Activated T-helper 1 cell treated with anti-CD3 and anti-CD28 coated beads, Interleukin-12 subunit alpha, Interleukin-12 subunit beta, Interleukin-2, Interleukin-4 antibody, amounts not matched to agents 30 ng/mL and 10 ng/mL and 1 ng/mL, durations not matched to agents 14 hours and 24 hours and 36 hours (primary cell): ENCODE data around the gene PRPF8. TPM values are rescaled to one million over a fixed set of nuclear protein-coding genes. Genes with fewer than 3 reads are reported as not detected.
A peak's percentile ranks its signal among the peaks of the same experiment; 100 is the strongest.

ENCODE experiments used
- DNase-seq: peaks from one replicate; pipeline ENCODE4 v3.0.0; 2021; ENCODE audit warnings: low spot score
- H3K27ac Mint-ChIP-seq: one replicate; pipeline ENCODE4 v1.8.0; 2021; ENCODE audit warnings: mild to moderate bottlenecking, mixed read lengths
- H3K27me3 Mint-ChIP-seq: one replicate; pipeline ENCODE4 v1.8.0; 2022; ENCODE audit warnings: mild to moderate bottlenecking, moderate library complexity, mixed read lengths; ENCODE audit not compliant: insufficient read depth
- H3K36me3 Mint-ChIP-seq: one replicate; pipeline ENCODE4 v1.8.0; 2021; ENCODE audit warnings: low read depth, mixed read lengths
- H3K4me1 Mint-ChIP-seq: one replicate; pipeline ENCODE4 v1.8.0; 2021; ENCODE audit warnings: low read depth, mixed read lengths
- H3K4me3 Mint-ChIP-seq: one replicate; pipeline ENCODE4 v1.8.0; 2021; ENCODE audit warnings: mild to moderate bottlenecking, moderate library complexity, mixed read lengths
- H3K9me3 Mint-ChIP-seq: one replicate; pipeline ENCODE4 v1.8.0; 2021; ENCODE audit warnings: mixed read lengths
- intact Hi-C: fragments of 100-400 bp; cut with micrococcal nuclease; formaldehyde crosslinking; loops from one replicate; pipeline ENCODE4 v1.15.1; 2024
- total RNA-seq: library from RNA; stranded (reverse); gene quantifications from 2 replicates; pipeline ENCODE4 v1.2.3, GENCODE V29; 2022

Gene PRPF8
- total RNA-seq, 1 donor from 2014 or later = 410 TPM

DNA sequence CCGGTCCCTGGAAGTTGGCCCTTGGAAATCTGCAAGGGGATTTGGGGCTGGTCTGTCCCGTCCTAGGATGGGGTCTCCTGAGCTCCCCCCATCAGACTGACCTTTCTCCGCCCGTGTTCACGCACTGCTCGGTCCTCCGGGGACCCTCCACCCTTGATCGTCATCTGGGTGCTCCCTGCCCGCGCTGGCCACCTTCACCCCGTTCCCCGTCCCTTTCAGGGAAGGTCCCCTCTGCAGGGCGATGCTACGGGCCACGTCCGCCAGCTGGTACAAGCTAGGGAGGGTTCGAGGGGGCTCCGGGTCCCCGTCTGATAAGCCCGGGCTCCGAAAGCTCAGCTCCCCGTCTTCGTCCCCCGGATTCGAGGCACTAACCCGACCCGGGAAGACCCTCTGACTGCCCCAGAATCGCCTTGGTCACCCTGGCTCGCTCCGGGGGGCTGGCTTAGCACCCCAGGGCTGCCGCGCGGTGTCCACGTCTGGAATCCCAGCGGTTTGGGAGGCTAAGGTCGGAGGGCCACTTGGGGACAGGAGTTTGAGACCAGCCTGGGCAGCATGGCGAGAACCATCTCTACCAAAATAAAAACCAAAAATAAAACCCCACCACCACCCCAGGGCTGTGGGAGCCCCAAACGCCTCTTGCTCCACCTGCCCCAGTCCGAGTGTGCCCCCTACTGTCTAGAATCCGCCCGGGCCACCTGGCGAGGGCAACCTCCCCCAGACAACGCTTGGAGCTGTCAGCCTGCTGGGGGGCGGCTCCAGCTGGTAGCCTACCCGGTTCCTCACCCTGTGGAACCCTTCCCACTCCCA, 55.0 kb downstream of the PRPF8 start:
- H3K27ac Mint-ChIP-seq = peak overlapping the region; percentile 86
- peak overlapping the region; percentile 78 for H3K4me3 Mint-ChIP-seq
- H3K9me3 Mint-ChIP-seq = no peaks in the 10 kb centered on the region
- H3K4me1 Mint-ChIP-seq = peaks cover 16% of the 10 kb centered on the region
- intact Hi-C loops = loop anchor here (1.0 to 5.0 kb wide), 3 partner anchors 55 to 372 kb away; no protein-coding TSS in a partner anchor
- no peaks in the 10 kb centered on the region for H3K36me3 Mint-ChIP-seq
- peaks cover 38% of the 10 kb centered on the region for H3K27me3 Mint-ChIP-seq
- peak; percentile 62 for DNase-seq

DNA sequence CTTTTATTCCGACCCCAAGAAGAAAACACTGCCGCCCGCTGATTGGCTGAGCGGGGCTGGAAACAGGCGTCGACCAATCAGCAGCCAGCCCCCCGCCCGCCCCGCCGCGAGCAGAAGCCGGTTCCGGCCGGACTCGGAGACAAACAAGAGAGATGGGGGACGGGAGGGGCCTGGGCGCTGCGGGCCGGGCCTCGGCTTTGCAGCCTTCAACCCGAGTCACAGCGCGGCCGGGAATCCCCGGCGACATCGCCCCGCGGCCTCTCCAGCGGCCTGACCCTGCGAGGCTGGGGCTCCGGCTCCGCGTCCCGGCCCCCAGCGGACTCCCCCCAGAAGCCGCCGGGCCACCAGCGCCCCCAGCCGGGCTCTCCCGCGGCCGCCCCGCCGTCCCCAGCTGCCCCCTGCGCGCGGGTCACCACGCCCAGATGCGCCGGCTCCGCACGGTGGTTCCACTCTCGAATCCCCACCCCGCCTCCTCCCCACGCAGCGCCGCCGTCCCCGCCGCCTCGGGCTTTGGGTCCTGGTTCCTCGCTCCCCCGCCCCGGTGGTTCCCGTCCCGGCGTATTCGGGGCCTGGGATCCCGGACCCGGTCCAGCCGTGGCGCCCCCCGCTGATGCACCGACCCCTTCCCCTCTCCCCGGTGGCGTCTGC, 55.7 kb downstream of the PRPF8 start:
- peaks cover 16% of the 10 kb centered on the region for H3K4me1 Mint-ChIP-seq
- peak overlapping the region; percentile 90 for H3K4me3 Mint-ChIP-seq
- DNase-seq = peak; percentile 80
- no peaks in the 10 kb centered on the region for H3K36me3 Mint-ChIP-seq
- H3K9me3 Mint-ChIP-seq = no peaks in the 10 kb centered on the region
- intact Hi-C loops = loop anchor here (1.0 to 5.0 kb wide), 5 partner anchors 20 to 262 kb away; partner anchors contain the start of genes PITPNA and RILP
- peak overlapping the region; percentile 90 for H3K27ac Mint-ChIP-seq
- H3K27me3 Mint-ChIP-seq = peaks cover 38% of the 10 kb centered on the region

DNA sequence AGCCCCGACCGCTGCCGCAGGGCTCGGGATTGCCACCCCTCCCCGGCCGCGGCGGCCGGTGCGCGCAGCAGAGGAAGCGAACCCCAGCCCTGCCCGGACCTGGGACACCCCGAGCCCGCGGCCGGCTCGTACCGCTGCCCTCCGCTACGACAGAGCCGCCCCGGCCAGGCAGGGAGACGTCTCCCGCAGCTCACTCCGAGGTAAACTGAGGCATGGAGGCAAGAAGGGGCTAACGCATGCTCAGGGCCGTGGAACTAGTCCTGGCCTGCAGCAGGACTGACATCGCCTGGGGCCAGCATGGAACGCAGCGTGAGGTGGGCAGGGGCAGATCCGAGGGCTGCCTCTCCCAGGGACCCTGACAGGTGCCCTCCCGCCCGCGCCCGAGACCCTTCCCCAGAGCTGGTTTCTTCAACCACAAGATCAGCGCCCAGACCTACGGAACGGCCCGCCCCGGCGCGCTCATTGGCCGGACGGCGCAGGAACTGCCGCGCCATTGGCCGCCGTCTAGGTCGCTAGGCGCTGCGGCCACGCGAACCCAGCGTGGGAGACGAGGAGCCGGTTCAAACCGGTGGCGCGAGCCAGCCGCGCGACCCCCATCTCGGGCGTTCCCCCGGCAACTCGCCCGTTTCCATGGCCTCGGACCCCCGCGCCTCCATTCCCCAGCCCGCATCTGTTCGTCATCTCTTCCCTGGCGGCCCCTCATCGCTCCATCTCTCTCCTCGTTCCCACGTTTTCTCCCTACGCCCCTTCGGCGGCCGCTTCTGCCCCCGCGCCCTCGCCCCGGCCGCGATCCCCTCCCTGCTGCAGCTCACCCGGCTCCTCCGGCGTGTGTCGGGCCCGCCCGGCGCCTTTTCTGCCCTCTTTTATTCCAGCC, 56.4 kb downstream of the PRPF8 start, which contains the start of gene SLC43A2:
TSS of gene SLC43A2 (minus strand) at position 853 of the 874 bp plus-strand sequence. CDS start 960 bp downstream, outside the sequence.
- Mint-ChIP-seq H3K27me3 (peaks cover 36% of the 10 kb centered on the region), H3K4me1 (peaks cover 16% of the 10 kb centered on the region), H3K9me3 (no peaks in the 10 kb centered on the region), H3K36me3 (no peaks in the 10 kb centered on the region), H3K27ac (peak within 1 kb of the TSS; percentile 90), H3K4me3 (peak within 1 kb of the TSS; percentile 90)
- intact Hi-C loops = loop anchor here (1.0 to 5.0 kb wide), 5 partner anchors 21 to 261 kb away; partner anchors contain the start of genes PITPNA and RILP
- peak; percentile 75 for DNase-seq

DNA sequence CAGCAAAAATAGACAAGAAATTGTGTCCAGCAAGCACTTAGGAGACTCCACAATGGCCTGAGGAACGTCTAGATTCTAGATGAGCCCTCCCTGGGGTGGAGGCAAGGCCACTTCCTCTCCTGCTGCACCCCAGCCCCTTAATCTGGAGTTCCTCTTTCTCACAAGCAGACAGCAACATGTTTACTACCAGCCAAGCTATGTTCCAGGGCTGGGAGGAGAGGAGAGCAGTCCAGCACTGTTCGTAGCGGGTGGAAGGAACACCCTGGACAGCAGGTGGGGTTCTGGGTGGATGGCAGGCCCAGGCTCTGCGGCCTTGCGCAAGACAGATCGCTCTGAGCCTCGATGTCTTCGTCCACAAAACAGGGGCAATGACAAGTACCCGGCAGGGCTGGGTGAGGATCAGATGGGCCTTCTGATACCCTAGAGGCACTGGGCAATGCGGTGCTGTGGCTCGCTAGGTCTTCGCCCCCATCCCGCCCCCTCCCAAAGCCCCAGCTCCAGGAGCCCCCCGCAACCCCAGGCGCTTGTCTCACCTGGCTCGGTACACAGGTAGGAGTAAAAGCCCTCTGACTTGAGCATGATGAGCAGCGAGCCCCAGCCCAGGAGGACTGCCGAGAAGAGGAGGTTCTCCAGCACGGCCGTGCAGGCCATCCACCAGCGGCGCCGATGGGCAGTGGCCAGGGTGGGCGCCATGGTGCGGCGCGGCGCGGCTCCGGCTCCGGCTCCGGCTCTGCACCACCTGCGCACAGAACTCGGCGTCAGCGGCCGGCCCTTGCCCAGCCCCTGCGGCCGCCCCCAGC, 57.3 kb downstream of the PRPF8 start:
- Mint-ChIP-seq H3K4me1 (peaks cover 16% of the 10 kb centered on the region), H3K9me3 (no peaks in the 10 kb centered on the region), H3K4me3 (peak overlapping the region; percentile 61), H3K27ac (no peak overlapping the region), H3K36me3 (no peaks in the 10 kb centered on the region), H3K27me3 (peaks cover 36% of the 10 kb centered on the region)
- intact Hi-C loops = loop anchor here (5.0 kb wide), 1 partner anchor 260 kb away; no protein-coding TSS in a partner anchor
- no peak for DNase-seq

DNA sequence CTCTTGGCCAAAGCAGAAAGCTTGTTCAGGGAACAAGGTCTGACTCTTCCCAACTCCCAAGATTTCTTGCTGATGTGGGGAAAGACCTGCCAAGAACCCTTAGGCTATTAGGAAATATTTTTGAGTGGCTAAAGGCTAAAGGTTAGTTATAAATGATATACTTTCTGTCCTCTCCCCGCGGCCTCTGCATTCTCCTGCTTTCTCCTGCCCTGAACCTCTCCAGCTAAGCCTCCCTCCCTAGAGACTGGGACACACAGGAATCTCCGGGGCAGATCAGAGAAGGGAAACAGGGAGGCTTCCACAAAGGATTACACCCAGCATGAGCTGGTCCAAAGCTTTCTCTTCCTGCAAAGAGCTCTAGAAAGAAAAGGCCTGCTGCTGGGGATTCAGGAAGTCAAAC, 58.3 kb downstream of the PRPF8 start:
- intact Hi-C loops = loop anchor here (5.0 kb wide), 1 partner anchor 259 kb away; no protein-coding TSS in a partner anchor
- no peak for DNase-seq
- Mint-ChIP-seq H3K9me3 (no peaks in the 10 kb centered on the region), H3K27me3 (peaks cover 29% of the 10 kb centered on the region), H3K4me1 (peaks cover 16% of the 10 kb centered on the region), H3K36me3 (no peaks in the 10 kb centered on the region), H3K27ac (no peak overlapping the region), H3K4me3 (peak overlapping the region; percentile 61)

DNA sequence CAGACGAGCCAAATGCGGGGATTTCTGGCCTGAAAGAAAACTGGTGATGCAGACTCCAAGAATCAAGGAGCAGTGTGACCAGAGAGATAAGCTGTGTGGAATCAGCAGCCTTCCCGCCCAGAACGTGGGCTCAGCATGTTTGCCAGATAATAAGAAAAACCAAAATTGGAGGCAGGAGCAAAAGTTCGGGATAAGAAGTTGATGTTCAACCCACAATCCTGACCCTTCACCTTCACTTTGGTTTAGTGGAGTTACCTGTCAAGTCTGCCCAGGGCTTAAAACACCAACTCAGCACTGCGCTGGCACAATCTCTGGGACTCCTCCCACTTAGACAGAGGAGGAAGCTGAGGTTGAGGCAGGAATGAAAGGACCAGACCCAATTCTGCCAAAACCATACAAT, 59.1 kb downstream of the PRPF8 start:
- Mint-ChIP-seq H3K36me3 (no peaks in the 10 kb centered on the region), H3K9me3 (no peaks in the 10 kb centered on the region), H3K27ac (peak overlapping the region; percentile 16), H3K4me3 (no peak overlapping the region), H3K27me3 (peaks cover 24% of the 10 kb centered on the region), H3K4me1 (peaks cover 16% of the 10 kb centered on the region)
- intact Hi-C loops = loop anchor here (5.0 kb wide), 1 partner anchor 258 kb away; no protein-coding TSS in a partner anchor
- DNase-seq = no peak

DNA sequence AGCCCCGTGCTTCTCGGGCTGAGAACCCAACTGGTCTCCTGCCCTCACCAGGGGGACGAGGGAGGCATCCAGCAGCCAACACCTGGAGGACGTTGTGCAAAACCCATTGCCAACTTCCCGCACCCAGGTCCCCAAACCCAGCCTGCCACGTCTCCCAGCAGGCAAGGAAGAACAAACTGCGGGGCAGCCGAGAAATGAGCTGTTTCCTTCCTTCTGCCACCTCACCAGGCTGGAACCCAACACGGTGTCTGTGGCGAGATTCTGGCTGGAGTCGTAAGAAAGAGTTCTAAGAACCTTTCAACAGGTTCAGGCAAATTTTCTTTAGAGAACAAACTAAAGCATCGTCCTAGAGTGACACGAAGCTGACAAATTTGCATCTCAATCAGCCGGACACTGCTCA, 59.6 kb downstream of the PRPF8 start:
- H3K4me1 Mint-ChIP-seq = peaks cover 12% of the 10 kb centered on the region
- no peaks in the 10 kb centered on the region for H3K9me3 Mint-ChIP-seq
- intact Hi-C loops = loop anchor here (5.0 kb wide), 1 partner anchor 258 kb away; no protein-coding TSS in a partner anchor
- no peak overlapping the region for H3K27ac Mint-ChIP-seq
- DNase-seq = no peak
- peaks cover 20% of the 10 kb centered on the region for H3K27me3 Mint-ChIP-seq
- no peaks in the 10 kb centered on the region for H3K36me3 Mint-ChIP-seq
- no peak overlapping the region for H3K4me3 Mint-ChIP-seq

DNA sequence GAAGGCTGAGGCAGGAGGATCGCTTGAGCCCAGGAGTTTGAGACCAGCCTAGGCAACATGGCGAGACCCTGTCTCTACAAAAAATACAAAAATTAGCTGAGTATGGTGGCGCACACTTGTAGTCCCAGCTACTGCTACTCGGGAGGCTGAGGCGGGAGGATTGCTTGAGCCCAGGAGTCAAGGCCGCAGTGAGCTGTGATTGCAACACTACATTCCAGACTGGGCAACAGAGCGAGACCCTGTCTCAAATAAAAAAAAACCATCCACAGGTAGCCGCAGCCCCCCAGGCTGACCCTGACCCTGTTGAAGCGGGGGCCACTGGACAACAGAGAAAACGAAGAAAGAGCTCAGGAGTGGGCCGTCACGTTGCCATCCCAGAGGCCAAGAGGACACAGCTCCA, 60.0 kb downstream of the PRPF8 start:
- H3K4me3 Mint-ChIP-seq = no peak overlapping the region
- no peaks in the 10 kb centered on the region for H3K36me3 Mint-ChIP-seq
- H3K4me1 Mint-ChIP-seq = peaks cover 9% of the 10 kb centered on the region
- H3K27me3 Mint-ChIP-seq = peaks cover 18% of the 10 kb centered on the region
- DNase-seq = no peak
- H3K27ac Mint-ChIP-seq = no peak overlapping the region
- intact Hi-C loops = loop anchor here (5.0 kb wide), 1 partner anchor 257 kb away; no protein-coding TSS in a partner anchor
- H3K9me3 Mint-ChIP-seq = no peaks in the 10 kb centered on the region

DNA sequence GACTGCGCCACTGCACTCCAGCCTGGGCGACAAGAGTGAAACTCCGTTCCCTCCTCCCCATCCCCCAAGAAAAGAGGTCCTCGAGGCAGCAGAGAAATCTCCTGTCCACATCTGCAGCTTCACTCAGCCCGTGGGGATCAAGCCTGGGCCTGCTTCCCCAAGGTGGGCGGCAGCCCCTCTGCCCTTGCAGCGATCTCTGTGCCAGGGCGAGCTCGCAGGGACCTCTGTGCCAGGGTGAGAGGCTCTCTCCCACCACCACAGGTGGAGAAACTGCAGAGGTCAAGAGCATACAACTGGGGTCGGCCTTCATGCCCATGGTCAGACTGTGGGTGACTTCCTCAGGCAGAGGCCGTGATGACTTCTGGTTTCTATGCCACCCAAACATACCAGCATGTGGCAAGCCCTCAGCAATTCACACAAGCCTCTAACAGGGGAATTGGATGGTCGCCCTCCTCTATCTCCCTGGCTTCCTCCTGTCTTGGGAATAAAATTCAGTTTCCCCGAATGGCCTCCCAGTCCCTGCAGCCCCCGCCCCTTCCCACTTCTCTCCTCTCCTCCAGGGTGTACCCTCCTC, 61.5 kb downstream of the PRPF8 start:
- H3K27me3 Mint-ChIP-seq = peaks cover 18% of the 10 kb centered on the region
- intact Hi-C loops = no loop called here
- no peak for DNase-seq
- H3K27ac Mint-ChIP-seq = no peak overlapping the region
- peaks cover 9% of the 10 kb centered on the region for H3K4me1 Mint-ChIP-seq
- H3K4me3 Mint-ChIP-seq = no peak overlapping the region
- no peaks in the 10 kb centered on the region for H3K9me3 Mint-ChIP-seq
- no peaks in the 10 kb centered on the region for H3K36me3 Mint-ChIP-seq

DNA sequence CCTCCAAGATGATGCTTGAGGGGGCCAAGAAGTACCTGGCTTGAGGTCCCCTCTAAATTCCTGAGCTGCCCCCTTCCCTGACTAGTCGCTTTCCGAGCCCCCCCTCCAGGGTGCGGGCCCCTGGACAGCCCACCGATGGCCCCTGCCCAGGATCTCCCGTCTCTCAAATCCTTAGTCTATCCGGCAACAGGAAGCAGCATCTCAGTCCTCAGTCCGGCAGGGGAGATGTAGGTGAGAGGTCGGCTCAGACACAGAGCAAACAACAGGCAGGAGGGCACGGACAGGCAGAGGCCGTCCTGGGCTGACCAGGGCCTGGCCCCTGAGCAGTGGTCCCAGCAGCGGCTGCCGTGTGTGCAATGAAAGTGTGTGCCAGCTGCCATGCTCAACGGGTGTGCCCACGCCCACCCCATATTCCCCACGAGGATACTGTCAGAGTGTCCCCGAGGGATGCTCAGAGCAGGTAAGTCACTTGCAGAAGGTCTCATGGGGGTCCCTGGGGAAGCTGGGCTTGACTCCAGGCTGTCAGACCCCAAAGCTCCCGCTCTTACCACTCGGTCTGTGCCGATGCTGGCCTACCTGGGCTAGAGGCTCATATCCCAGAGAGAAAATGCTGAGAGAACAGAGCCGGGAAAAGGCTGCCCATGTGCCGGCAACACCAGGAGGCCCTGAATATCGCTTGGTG, 63.3 kb downstream of the PRPF8 start:
- Mint-ChIP-seq H3K9me3 (no peaks in the 10 kb centered on the region), H3K4me1 (no peaks in the 10 kb centered on the region), H3K27me3 (peaks cover 7% of the 10 kb centered on the region), H3K27ac (no peak overlapping the region), H3K4me3 (no peak overlapping the region), H3K36me3 (no peaks in the 10 kb centered on the region)
- no peak for DNase-seq
- intact Hi-C loops = no loop called here

DNA sequence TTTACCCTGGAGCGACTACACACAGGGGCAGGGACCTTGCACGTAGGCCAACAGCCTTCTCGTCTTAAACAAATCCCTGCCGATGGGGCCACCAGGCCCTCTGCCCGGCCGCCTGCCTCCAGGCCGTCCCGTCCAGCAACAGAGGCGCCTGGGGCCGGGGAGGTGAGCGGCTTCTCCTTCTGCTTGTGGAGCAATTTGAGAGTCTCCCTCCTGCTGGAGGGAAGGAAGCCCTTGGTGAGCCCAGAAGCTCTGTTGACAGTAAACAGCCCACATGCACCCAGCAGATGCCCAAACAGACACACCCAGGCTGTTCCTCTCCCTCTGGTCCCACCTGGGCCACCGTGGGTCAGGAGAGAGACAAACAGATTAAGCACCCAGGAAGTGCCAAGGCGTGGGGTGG, 64.2 kb downstream of the PRPF8 start:
- H3K4me3 Mint-ChIP-seq = no peak overlapping the region
- no peaks in the 10 kb centered on the region for H3K9me3 Mint-ChIP-seq
- no peak overlapping the region for H3K27ac Mint-ChIP-seq
- intact Hi-C loops = no loop called here
- DNase-seq = no peak
- H3K36me3 Mint-ChIP-seq = no peaks in the 10 kb centered on the region
- H3K27me3 Mint-ChIP-seq = no peaks in the 10 kb centered on the region
- H3K4me1 Mint-ChIP-seq = no peaks in the 10 kb centered on the region
